HCT116 (cell line): Measurements from ENCODE around the gene GATC. TPM values are rescaled to one million over a fixed set of nuclear protein-coding genes. Genes with fewer than 3 reads are reported as not detected.

Experiments
- ATAC-seq: fragments of 200-7000 bp; cut with Tn5 transposase; 2 replicates; pipeline ENCODE4 v1.9.1; 2020; ENCODE audit warnings: mild to moderate bottlenecking, moderate library complexity
- BruUV-seq: library from RNA; stranded (reverse); fragments of 400-500 nt; replicated peaks from 2 replicates; lab custom pipeline; 2021; lab: Mats Ljungman, UMichigan
- CTCF ChIA-PET: fragments of 300-600 bp; sonication (Branson Sonifier 250); formaldehyde crosslinking; loops from one replicate; lab custom pipeline; 2021; ENCODE audit warnings: antibody characterized with exemption; lab: Charles Lee
- POLR2A ChIA-PET: fragments of 300-600, 350-600 bp; sonication (Branson Sonifier 250); formaldehyde crosslinking; loops from one replicate; lab custom pipeline; 2021; ENCODE audit warnings: antibody characterized with exemption; lab: Charles Lee
- RAD21 ChIA-PET, 2 experiments: fragments of 300-600 bp; sonication (Branson Sonifier 250); formaldehyde crosslinking; loops; one replicate each; lab custom pipeline; 2023; ENCODE audit warnings: low total read pairs in 2 of 2; ENCODE audit not compliant: uncharacterized antibody in 2 of 2, unreplicated experiment in 2 of 2, low non-redundant PET in 1 of 2; lab: Charles Lee
- DNase-seq: peaks from one replicate; pipeline ENCODE4 v3.0.0-alpha.2; 2010; ENCODE audit warnings: low read depth, low spot score
- H2AFZ ChIP-seq: fragments of 200-600 bp; shearing (Covaris generic), sonication (generic); 2 replicates; pipeline ENCODE4 v1.6.1; 2017; ENCODE audit warnings: low read depth, mixed run types, mixed read lengths, antibody characterized with exemption, low read length; ENCODE audit not compliant: poor library complexity, severe bottlenecking
- H3K27ac ChIP-seq: 2 replicates; pipeline ENCODE4 v1.5.1; 2012; ENCODE audit warnings: low read depth, low read length
- H3K27me3 ChIP-seq: fragments of 200-600 bp; sonication (generic); 2 replicates; pipeline ENCODE4 v1.6.1; 2016; ENCODE audit warnings: mixed run types, low read length, mixed read lengths; ENCODE audit not compliant: insufficient read depth
- H3K36me3 ChIP-seq, 2 experiments: fragments of 200-500 bp in 1 of 2; fragments of 200-600 bp in 1 of 2; sonication (Bioruptor generic) in 1 of 2; sonication (generic) in 1 of 2; 2 replicates each; pipeline versions ENCODE4 v1.5.1 to v1.6.1; 2014 to 2016; ENCODE audit warnings: low read length in 2 of 2, inconsistent platforms in 1 of 2, mixed read lengths in 1 of 2, mixed run types in 1 of 2; ENCODE audit not compliant: insufficient read depth in 2 of 2, control insufficient read depth in 1 of 2
- H3K4me1 ChIP-seq, 2 experiments: fragments of 200-600 bp in 1 of 2; sonication (generic) in 1 of 2; 2 replicates each; pipeline versions ENCODE4 v1.5.1 to v1.6.1; 2012 to 2017; ENCODE audit warnings: low read length in 2 of 2, inconsistent platforms in 1 of 2, mild to moderate bottlenecking in 1 of 2, mixed read lengths in 1 of 2, mixed run types in 1 of 2, moderate library complexity in 1 of 2; ENCODE audit not compliant: insufficient read depth in 2 of 2, control insufficient read depth in 1 of 2
- H3K4me2 ChIP-seq: fragments of 200-600 bp; sonication (generic); 2 replicates; pipeline ENCODE4 v1.6.1; 2017; ENCODE audit warnings: mixed run types, low read length, mixed read lengths
- H3K4me3 ChIP-seq, 2 experiments: fragments of 200-600 bp in 1 of 2; sonication (generic) in 1 of 2; replicated peaks in 1 of 2; 2 replicates each; pipeline ENCODE4 v1.5.1; 2011 to 2016; ENCODE audit warnings: low read length in 2 of 2, control low read depth in 1 of 2, low read depth in 1 of 2, mild to moderate bottlenecking in 1 of 2, mixed read lengths in 1 of 2, mixed run types in 1 of 2
- H3K79me2 ChIP-seq: fragments of 200-600 bp; sonication (generic); 2 replicates; pipeline ENCODE4 v1.6.1; 2017; ENCODE audit warnings: mild to moderate bottlenecking, mixed run types, low read length, moderate library complexity, mixed read lengths; ENCODE audit not compliant: insufficient read depth
- H3K9ac ChIP-seq: fragments of 200-600 bp; sonication (generic); 2 replicates; pipeline ENCODE4 v1.6.1; 2016; ENCODE audit warnings: low read length, mixed read lengths
- H3K9me2 ChIP-seq: fragments of 200-600 bp; sonication (generic), shearing (Covaris generic); 2 replicates; pipeline ENCODE4 v1.6.1; 2017; ENCODE audit warnings: mixed run types, mild to moderate bottlenecking, moderate library complexity; ENCODE audit not compliant: insufficient read depth
- H3K9me3 ChIP-seq, 2 experiments: fragments of 200-500 bp in 1 of 2; fragments of 200-600 bp in 1 of 2; sonication (Bioruptor generic) in 1 of 2; sonication (generic) in 1 of 2; 2 replicates each; pipeline ENCODE4 v1.6.1; 2014 to 2017; ENCODE audit warnings: low read length in 2 of 2, mixed read lengths in 2 of 2, inconsistent platforms in 1 of 2, low read depth in 1 of 2, mild to moderate bottlenecking in 1 of 2, mixed run types in 1 of 2, moderate library complexity in 1 of 2; ENCODE audit not compliant: control insufficient read depth in 1 of 2, insufficient read depth in 1 of 2
- H4K20me1 ChIP-seq: fragments of 200-600 bp; sonication (generic), shearing (Covaris generic); 2 replicates; pipeline ENCODE4 v1.6.1; 2017; ENCODE audit warnings: mixed run types, mild to moderate bottlenecking, moderate library complexity; ENCODE audit not compliant: insufficient read depth
- CBX3 ChIP-seq: IDR thresholded peaks from 2 replicates; pipeline ENCODE4 v1.6.1; 2012; ENCODE audit warnings: low read depth
- CTCF ChIP-seq, 3 experiments: fragments of 200-600 bp in 1 of 3; sonication (generic) in 1 of 3; IDR thresholded peaks in 2 of 3; conservative IDR thresholded peaks in 1 of 3; 2 replicates each; pipeline ENCODE4 v1.5.1; 2012 to 2017; ENCODE audit warnings: low read depth in 2 of 3, low read length in 2 of 3, antibody characterized with exemption in 1 of 3, borderline replicate concordance in 1 of 3, control low read depth in 1 of 3, mild to moderate bottlenecking in 1 of 3, mixed read lengths in 1 of 3, mixed run types in 1 of 3, moderate library complexity in 1 of 3; ENCODE audit not compliant: insufficient read depth in 1 of 3
- EGR1 ChIP-seq: IDR thresholded peaks from 2 replicates; pipeline ENCODE4 v1.6.1; 2012; ENCODE audit warnings: low read depth
- RAD21 ChIP-seq: IDR thresholded peaks from 2 replicates; pipeline ENCODE4 v1.6.1; 2012; ENCODE audit warnings: low read depth, mild to moderate bottlenecking
- intact Hi-C: fragments of 100-400 bp; cut with micrococcal nuclease; formaldehyde crosslinking; loops from 2 replicates; pipeline ENCODE4 v1.10.0; 2022
- total RNA-seq: library from RNA; stranded (reverse); gene quantifications from one replicate; pipeline ENCODE4 v1.2.1, GENCODE V29; 2021; ENCODE audit not compliant: unreplicated experiment
- TF ChIP-seq, protein P1 (sequence below): IDR thresholded peaks from 2 replicates; pipeline ENCODE4 v1.6.1; 2012
- TF ChIP-seq, protein P2 (sequence below): IDR thresholded peaks from 2 replicates; pipeline ENCODE4 v1.6.1; 2012
- TF ChIP-seq, protein P3 (sequence below): IDR thresholded peaks from 2 replicates; pipeline ENCODE4 v1.6.1; 2011; ENCODE audit warnings: mild to moderate bottlenecking, low read length, moderate library complexity; ENCODE audit not compliant: insufficient replicate concordance; ENCODE audit errors: extremely low read depth

Gene GATC
- total RNA-seq, 1 experiment from 2014 or later, result 48.7 TPM

DNA sequence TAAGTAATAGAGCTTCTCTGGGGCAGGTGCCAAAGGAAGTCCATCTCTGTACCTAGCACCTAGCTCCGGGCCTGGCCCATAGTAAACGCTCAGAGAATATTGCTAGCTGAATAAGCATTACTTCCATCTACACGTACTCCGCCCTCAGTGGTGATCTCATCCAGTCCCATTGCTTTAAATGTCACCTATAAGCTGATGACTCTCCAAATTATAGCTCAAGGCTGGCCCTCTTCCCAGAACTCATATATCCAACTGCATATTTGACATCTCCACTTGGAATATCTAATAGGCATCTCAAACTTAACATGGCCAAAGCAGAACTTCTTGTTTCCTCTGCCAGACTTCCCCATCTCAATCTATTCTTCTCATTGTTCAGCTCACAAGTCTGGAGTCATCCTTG, 42.8 kb downstream of the GATC start:
- Histone ChIP-seq H3K27ac (no peak overlapping the region), H3K9me2 (no peaks in the 10 kb centered on the region), H3K9ac (no peak overlapping the region), H3K9me3 (no peaks in the 10 kb centered on the region), H3K36me3 (no peaks in the 10 kb centered on the region; a peak in 2 of 4 replicates), H2AFZ (no peak overlapping the region), H3K27me3 (no peaks in the 10 kb centered on the region), H4K20me1 (no peaks in the 10 kb centered on the region), H3K4me3 (no peak overlapping the region), H3K4me1 (no peaks in the 10 kb centered on the region), H3K4me2 (no peak overlapping the region), H3K79me2 (0 out of 2 replicates have a peak, but pooled peaks cover 3% of the 10 kb centered on the region)
- RAD21 ChIA-PET, result no interaction called here
- intact Hi-C loops, result no loop called here
- no TSS peak for BruUV-seq
- TF ChIP-seq, protein P1, sequence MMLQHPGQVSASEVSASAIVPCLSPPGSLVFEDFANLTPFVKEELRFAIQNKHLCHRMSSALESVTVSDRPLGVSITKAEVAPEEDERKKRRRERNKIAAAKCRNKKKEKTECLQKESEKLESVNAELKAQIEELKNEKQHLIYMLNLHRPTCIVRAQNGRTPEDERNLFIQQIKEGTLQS, result no peak
- TF ChIP-seq, protein P2, sequence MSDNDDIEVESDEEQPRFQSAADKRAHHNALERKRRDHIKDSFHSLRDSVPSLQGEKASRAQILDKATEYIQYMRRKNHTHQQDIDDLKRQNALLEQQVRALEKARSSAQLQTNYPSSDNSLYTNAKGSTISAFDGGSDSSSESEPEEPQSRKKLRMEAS, result no peak
- TF ChIP-seq CTCF (IDR thresholded peaks at IDR 0.05 in 2 of 3, conservative IDR thresholded peaks at IDR 0.05 in 1 of 3; ENCODE audit: borderline replicate concordance in 1 of 3, insufficient read depth in 1 of 3, low read depth in 2 of 3, low read length in 2 of 3), result no peak
- TF ChIP-seq CBX3, result no peak
- TF ChIP-seq RAD21, result no peak
- TF ChIP-seq EGR1, result no peak
- TF ChIP-seq, protein P3, sequence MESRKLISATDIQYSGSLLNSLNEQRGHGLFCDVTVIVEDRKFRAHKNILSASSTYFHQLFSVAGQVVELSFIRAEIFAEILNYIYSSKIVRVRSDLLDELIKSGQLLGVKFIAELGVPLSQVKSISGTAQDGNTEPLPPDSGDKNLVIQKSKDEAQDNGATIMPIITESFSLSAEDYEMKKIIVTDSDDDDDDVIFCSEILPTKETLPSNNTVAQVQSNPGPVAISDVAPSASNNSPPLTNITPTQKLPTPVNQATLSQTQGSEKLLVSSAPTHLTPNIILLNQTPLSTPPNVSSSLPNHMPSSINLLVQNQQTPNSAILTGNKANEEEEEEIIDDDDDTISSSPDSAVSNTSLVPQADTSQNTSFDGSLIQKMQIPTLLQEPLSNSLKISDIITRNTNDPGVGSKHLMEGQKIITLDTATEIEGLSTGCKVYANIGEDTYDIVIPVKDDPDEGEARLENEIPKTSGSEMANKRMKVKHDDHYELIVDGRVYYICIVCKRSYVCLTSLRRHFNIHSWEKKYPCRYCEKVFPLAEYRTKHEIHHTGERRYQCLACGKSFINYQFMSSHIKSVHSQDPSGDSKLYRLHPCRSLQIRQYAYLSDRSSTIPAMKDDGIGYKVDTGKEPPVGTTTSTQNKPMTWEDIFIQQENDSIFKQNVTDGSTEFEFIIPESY, result no peak
- no peak for ATAC-seq
- POLR2A ChIA-PET, result no interaction called here
- CTCF ChIA-PET, result no interaction called here
- DNase-seq, result no peak
